Spleen (tissue), 7 donors: Measurements from ENCODE around the gene GABBR2.

Experiments used
- CTCF ChIP-seq, 11 experiments: fragments of 200-600 bp in 7 of 11; fragments of 450-650 bp in 4 of 11; sonication (generic) in 4 of 11; IDR thresholded peaks in 8 of 11; conservative IDR thresholded peaks in 3 of 11; 1 replicate in 7 of 11; 2 replicates in 4 of 11; pipeline versions ENCODE4 v1.4.0 to v1.8.0; 2016 to 2021; ENCODE audit warnings: antibody characterized with exemption in 11 of 11, inconsistent platforms in 4 of 11, mild to moderate bottlenecking in 1 of 11
- POLR2A ChIP-seq, 3 donors: fragments of 450-650 bp; IDR thresholded peaks; one replicate each; pipeline ENCODE4 v1.5.1; 2017; ENCODE audit warnings: antibody characterized with exemption in 3 of 3, mild to moderate bottlenecking in 1 of 3
- POLR2AphosphoS5 ChIP-seq, 3 donors: sonication (generic); formaldehyde crosslinking; IDR thresholded peaks; one replicate each; pipeline ENCODE4 v1.5.1; 2017; ENCODE audit warnings: antibody characterized with exemption in 3 of 3
- donor health status: DM: no; HTN: no; CAD: no; lungs with moderate emphysema.
- donor health status: DM: no; HTN: no; CAD: no.
- donor health status: DM: no; HTN: no; CAD: no.

DNA sequence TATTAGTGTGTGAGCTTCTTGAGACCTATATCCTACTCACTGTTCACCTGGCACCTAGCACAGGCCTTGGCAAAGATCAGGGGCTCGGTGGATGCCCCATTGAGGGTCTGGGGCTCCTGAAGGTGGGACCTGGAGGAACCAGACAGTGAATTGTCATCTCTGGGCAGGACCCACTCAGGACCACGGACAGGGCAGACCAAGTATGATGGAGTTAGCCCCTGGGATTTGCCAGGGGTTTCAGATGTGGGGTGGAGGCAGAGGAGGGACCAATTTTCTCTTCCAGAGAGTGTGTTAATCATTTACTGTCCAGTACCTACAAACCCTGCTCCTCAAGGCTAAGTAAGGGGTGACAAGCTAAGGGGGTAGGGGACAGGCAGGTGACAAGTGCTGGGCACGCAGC is 424.0 kb downstream of the GABBR2 start:
- TF ChIP-seq POLR2A (IDR thresholded peaks at IDR 0.05) = no peak
- no peak for TF ChIP-seq CTCF (IDR thresholded peaks at IDR 0.05 in 8 of 11, conservative IDR thresholded peaks at IDR 0.05 in 3 of 11)
- no peak for TF ChIP-seq POLR2AphosphoS5 (IDR thresholded peaks at IDR 0.05)
